ENCODE data around the gene GLB1L3.
"Not testable (repeated sequence)": the region's sequence is repeated elsewhere in the genome, so short reads cannot be mapped to it uniquely, and the experiment has no call there.

The GLB1L3 gene

DNA sequence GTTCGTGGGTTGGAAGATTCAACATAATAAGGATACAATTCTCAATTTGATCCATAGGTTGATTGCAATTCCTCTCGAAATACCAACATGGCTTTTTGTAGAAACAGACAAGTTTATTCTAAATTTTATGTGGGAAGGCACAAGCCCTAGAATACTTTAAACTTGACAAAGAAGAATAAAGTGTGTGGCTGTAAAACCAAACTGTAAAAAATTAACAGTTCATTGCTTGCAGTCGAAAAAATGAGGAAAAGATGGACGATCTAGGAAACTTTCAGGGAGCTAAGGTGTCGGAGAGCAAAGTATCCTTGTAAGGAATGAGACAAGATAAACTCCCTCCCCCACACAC is 1.0 kb upstream of the GLB1L3 start:
- no peak for DNase-seq (ENCODE audit: low spot score)

DNA sequence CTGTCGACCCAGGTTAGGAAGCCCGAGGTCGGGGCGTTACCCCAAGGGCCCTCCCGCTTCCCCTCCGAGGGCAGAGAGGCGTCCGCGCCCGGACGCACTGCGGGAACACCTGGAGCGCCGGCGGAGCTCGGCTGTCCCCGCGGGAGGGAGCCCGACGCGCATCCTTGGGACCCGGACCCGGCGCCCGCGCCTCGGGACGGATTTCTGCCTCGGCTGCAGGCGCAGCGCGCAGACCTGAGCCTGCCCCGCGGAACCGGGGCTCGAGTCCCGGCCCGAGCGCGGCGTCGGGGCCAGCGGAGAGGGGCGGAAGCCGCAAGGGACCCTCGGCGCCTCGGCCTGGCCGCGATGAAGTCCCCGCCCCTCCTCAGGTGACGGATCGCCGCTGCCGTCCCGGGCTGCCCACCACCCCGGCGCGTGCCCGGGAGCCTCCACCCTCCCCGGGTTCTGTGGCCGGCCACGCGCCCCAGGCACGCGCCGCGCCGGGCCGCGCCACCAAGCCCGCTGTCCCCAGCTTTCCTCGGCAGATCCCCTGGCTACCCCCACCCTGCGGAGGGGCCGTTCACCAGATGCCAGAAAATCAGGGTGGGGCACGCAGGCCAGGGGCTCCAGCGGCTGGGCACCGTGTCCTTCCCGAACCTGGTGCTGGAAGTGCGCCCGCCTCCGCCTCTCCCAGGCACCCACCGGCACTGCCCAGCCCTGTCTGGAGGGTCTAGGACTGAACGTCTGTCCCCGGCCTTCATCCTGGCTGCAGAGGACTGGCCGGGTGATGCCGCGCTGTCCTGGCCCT is 410 bp downstream of the GLB1L3 start:
- DNase-seq (ENCODE audit: low spot score): no peak

DNA sequence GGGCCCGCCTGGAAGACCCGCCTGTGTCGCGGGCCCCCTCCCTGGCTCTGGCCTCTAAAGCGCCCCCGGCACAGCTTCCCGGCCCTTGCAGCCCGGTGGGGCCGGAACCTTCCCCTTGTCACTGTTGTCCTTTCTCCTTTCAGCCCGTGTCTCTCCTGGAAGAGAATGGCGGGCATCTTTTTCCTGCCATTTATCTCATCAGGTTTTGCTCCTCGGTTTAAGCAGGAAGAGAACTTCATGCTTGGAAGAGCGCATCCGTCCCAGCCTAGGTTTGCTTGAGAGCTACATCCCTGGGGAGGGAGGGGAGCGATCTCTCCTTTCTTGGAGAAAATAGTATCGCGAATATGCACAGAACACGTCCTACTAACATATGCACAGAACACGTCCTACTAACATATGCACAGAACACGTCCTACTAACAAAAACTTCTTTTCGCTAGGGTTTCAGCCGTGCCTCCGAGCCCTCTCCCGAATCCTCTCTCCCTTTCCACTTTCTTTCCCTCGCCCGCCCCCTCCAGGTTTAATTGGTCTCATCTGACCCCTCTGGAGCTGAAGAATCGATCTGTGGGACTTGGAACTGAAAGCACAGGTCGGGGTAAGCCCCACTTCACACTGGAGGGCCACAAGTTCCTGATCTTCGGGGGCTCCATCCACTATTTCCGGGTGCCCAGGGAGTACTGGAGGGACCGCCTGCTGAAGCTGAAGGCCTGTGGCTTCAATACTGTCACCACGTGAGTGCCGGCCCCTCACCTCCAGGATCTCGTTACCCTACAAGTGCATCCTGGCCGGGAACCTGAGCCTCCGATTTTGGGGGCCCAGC is 1.2 kb downstream of the GLB1L3 start:
- no peak for DNase-seq (ENCODE audit: low spot score)

DNA sequence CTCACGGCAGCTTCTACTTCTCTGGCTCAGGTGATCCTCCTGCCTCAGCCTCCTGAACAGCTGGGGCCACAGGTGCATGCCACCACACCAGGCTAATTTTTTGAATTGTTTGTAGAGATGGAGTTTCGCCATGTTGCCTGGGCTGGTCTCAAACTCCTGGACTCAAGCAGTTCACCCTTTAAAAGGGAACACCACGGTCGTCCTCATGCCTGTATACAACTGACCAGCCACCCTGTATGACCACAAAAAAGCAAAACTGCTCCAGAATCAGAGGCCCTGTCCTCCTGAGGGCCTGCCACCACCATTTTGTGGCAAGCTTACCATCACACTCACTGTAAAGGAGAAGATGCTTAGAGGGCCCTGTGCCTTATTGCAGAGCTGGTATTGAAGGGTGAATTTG is 2.2 kb downstream of the GLB1L3 start:
- DNase-seq (ENCODE audit: low spot score): no peak

DNA sequence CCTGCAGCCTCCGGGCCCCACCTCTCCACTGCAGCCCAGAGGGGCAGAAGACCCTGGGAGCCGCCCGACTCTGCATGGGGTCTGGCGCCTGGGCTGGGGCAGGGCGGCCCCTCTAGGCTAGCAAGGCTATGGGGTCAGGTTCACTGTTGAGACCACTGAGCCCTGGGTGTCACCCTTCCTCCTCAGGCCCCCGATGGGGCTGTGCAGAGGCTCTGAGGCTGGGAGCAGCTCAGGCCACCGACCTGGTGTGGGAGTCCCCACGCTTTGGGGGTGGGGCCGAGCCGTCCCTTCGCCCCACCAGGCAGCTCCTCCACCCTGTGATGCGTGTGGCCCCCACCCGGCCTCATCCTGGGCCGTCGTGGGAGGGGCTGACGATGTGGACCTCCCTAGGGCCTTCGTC is 5.5 kb downstream of the GLB1L3 start:
- not testable (repeated sequence) for DNase-seq (ENCODE audit: low spot score)

DNA sequence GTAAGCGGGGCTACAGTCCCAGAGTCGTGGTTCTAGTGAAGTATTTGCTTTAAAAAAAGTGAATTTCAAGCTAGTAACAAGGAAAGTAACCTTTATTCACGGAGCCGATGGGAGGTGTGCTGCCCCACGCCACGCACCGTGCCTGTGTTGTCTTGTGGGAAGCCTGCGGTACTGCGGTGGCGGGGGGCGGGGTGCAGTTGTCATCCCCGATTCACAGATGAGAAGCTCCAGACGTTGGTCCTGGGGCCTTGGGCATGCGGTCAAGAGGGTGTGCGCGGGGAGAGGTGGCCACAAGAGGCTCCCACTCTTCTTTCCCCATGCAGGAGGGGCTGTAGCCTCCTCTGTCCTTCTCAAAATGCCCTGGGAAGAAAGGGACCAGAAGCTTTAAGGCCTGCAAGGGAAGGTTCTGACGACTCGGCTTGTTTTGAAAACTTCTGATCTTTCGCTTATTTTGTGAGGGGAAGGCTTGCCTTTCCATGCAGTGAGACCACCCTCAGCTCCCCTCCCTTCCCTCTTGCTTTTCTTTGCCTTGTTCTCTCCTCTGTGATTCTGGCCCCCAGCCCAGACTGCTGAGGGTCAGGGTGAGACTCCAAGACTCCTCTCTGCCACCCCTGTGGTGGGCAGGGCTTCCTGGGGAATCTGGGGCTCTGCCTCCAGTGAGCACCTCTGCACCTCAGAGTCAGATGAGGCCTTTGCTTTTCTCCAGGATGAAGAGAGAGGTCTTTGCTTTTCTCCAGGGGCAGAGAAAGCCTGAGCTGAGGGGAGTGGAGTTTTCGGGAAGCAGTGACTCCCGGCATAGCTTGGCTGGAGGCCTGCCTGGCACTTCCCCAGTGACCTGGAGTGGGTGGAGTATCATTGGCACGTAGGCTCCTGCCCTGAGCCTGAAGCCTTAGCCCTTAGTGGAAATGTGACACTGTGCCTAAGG is 6.2 kb downstream of the GLB1L3 start:
- no peak for DNase-seq (ENCODE audit: low spot score)

DNA sequence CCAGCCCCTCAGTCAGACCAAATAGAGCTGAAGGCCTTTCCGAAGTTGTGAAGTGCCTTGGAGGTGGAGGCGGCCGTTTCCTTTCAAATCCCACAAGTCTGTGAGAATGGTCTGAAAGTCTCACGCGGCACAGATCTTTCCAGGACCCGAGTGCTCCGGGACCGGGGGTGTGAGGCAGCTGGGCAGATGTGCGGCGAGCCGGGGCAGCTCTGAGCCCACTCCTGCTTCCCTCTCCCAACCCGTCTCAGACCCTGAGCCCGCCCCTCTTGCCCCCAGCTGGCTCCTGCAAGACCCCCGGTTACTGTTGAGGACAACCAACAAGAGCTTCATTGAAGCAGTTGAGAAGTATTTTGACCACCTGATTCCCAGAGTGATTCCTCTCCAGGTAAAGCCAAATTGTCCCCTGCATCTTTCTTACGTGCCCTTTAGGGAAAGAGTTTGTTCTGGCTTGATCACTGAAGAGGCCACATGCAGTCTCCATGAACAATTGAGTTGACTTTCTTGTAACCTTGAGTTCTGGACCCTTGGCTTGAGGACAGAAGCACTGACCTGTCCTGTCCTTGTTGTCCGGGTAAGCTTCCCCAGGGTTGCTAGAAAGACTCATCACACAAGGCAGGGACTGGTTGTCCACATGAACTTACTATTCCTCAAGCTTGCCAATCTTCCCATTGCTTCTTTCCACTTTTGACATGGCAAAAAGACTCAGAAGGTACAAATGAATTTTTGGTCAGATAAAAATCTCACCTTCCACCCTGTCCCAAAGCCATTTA is 7.5 kb downstream of the GLB1L3 start:
- DNase-seq (ENCODE audit: low spot score): no peak

DNA sequence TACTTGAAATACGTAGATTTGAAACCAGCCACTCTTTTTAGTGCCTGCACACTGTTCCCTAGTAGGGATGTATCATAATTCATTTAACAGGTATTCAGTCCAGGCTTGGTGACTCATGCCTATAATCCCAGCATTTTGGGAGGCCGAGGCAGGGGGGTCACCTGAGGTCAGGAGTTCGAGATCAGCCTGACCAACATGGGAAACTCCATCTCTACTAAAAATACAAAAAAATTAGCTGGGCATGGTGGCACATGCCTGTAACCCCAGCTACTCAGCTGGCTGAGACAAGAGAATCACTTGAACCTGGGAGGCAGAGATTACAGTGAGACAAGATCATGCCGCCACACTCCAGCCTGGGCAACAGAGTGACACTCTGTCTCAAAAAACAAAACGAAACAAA is 8.2 kb downstream of the GLB1L3 start:
- DNase-seq (ENCODE audit: low spot score): not testable (repeated sequence)

DNA sequence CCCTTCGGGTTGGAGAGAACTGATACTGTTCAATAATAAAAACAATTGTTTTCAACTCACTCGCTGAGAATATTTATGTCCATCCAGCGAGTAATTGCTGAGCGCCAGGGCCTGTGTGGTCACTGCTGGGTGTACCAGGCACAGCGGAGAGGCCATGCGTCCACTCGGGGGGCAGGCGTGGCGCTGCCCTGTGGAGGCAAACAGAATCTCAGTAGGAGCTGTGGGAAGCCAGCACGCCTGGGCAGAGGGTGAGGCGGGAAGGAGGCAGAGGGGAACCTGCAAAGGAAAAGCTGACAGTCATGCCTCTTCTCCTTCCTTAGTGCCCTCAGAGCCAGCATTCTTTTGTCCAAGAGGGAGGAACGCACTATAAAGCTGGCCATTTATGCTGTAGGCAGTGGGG is 11.4 kb downstream of the GLB1L3 start:
- DNase-seq (ENCODE audit: low spot score): no peak

DNA sequence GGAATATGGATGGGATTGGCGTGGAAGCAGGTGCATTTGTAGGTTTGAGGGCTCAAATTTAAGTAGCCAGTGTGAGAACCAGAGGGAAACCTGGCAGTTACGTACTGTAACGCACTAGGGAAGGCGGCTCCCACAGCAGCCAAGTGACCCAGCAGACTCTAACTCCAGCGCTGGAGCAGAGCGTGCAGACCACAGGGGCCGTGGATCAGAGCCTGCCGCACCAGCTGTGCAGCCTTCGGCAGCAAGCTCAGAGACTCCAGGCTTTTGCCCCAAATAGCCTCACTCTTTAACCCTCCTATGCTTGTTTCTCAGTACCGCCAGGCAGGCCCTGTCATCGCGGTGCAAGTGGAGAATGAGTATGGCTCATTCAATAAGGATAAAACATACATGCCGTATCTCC is 12.3 kb downstream of the GLB1L3 start:
- no peak for DNase-seq (ENCODE audit: low spot score)

DNA sequence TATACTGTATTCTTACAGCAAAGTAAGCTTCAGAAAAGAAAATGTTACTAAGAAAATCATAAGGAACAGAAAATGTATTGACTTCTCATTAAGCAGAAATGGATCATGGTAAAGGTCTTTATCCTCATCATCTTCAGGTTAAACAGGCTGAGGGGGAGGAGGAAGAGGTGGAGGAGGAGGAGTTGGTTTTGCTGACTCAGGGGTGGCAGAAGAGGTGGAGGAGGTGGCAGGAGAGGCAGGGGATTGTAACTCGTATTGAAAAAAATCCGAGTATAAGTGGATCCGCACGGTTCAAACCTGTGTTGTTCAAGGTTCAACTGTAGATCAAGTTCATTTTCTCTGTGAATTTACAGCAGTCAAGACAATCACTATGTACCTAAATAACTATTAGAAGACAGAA is 13.0 kb downstream of the GLB1L3 start:
- DNase-seq (ENCODE audit: low spot score): no peak

DNA sequence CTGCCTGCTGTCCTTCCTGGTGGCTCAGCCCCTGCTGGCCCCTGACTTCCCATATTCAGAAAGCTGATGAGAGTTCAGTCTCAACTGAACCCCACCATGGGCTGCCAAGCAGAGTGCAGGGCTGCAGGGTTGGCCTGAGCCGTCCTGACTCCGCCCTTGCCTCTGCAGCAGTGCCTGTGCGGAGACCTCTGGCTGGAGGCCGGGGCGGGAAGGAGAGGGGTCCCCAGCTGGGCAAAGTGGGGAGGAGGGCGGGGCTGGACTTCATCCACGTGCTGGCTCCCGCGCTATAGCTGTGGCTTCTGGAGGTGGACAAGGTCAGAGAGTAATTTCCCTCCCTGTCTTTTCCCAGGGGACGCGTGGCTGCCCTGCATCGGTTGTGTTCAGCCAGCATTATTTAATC is 13.6 kb downstream of the GLB1L3 start:
- DNase-seq (ENCODE audit: low spot score): no peak

DNA sequence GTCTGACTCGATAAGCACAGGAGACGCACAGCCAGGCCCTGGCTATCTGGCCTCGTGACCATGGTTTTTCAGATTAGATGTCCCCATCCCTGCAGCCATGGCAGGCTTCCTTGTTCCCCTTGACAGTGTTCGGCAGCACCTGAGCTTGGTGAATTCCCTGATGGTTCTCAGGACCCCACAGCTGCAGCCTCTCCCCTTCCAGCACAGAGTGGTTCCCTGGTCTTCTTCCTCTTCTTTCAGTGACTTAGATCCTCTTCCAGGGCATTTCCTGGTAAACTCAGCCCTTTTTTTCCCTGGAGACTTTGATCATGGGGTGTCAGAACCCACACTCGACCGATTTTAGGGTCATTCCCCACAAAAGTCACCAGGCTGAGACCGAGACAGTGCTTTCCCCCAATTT is 14.5 kb downstream of the GLB1L3 start:
- no peak for DNase-seq (ENCODE audit: low spot score)

DNA sequence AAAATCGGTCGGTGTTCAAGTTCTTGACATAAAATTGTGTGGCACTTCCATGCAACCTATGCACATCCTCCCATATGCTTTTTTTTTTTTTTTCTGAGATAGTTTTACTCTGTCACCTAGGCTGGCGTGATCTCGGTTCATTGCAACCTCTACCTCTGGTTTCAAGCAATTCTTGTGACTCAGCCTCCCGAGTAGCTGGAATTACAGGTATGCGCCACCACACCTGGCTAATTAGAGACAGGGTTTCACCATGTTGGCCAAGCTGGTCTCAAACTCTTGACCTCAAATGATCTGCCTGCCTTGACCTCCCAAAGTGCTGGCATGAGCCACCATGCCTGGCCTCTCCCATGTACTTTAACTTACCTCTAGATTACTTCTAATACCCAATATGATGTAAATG is 15.0 kb downstream of the GLB1L3 start:
- DNase-seq (ENCODE audit: low spot score): no peak

DNA sequence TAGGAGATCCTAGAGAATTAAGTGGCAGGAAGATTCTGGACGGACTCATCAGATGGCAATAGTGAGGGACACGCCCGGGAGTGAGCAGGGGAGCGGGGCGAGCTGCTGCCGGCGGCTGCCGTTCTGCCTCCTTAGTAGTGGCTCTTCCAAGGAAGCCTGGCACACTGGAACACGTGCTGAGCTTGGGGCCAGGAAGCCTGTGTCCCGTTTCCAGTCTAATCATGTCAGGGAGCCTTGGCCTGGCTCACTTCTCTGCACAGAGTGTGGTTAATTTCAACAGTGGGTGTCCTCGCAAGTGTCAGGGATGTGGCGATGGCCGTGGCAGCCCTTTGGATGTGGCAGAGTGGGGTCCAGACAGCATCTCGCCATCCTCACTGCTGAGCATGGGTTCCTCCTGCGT is 16.5 kb downstream of the GLB1L3 start:
- DNase-seq (ENCODE audit: low spot score): no peak

DNA sequence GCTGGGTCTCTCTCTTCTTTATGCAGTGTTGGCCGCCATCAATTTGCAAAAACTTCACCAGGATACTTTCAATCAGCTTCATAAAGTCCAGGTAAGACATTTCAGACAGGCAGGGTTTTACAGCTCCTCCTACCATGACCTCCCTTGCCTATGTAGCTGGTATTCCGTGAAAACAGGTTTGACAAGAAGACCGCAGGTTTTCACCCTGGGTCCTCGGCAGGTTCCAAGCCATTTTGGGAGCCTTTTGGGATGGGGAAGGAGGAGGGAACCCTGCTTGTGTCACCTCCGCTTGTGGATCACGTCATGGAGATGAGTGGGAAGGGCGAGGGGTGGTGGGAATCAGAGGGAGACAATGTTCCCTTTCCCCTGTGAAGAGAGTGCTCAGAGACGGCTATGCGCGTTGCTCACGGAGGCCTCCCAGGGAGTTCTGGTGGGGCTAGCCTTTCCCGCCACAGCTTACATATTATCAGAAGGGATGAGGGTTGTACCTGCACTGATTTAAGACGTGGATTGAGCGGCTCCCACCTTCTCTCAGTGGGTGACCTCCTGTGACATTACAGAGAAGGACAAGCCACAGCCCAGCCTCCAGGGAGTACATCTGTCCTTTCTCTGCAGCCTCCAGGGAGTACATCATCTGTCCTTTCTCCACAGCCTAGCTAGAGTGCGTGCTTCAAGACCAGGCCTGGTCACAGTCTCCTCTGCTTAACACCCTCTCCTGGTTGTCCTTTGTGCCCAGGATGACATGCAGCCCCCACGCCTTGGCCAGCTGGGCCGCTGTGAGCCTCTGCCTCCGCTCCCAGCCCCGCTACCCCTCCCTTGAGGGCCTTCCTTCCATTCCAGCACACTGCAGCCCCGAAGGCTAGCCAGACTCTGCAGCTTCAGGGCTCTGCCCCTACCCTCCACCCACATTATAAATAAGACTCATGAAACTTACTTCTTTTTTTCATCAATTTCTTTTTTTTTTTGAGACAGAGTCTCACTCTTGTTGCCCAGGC is 17.2 kb downstream of the GLB1L3 start:
- DNase-seq (ENCODE audit: low spot score): no peak

DNA sequence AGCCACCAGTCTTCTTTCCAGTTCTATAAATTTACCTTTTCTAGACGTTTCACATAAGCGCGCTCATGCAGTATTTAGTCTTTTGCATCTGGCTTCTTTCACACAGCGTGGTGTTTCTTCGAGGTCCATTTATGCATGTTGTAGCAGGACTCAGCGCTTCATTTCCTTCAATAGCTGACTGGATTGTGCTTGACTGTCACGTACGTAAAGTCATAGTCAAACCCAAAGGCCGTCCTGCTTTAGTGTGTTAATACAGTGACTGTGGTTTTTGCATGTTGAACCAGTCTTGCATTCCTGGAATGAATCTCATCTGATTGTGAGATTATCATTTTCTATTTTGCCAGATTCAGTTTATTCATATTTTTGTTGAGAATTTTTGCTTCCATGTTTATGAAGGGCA is 18.5 kb downstream of the GLB1L3 start:
- DNase-seq (ENCODE audit: low spot score): no peak

DNA sequence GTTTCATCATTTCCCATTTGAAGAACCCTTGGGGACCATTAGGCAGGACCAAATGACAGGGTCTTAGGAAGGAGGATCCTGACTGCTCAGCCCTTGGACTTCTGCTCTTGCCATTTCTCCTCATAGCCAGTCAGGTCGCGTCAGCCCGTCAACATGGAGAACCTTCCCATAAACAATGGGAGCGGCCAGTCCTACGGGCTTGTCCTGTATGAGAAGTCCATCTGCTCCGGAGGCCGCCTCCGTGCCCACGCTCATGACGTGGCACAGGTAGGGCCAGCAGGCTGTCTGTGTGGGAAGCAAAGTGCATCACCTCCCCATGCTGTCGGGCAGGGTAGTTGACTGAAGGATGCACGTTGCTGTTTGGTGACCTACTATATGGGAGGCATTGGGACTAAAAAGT is 36.0 kb downstream of the GLB1L3 start:
- DNase-seq (ENCODE audit: low spot score): no peak

DNA sequence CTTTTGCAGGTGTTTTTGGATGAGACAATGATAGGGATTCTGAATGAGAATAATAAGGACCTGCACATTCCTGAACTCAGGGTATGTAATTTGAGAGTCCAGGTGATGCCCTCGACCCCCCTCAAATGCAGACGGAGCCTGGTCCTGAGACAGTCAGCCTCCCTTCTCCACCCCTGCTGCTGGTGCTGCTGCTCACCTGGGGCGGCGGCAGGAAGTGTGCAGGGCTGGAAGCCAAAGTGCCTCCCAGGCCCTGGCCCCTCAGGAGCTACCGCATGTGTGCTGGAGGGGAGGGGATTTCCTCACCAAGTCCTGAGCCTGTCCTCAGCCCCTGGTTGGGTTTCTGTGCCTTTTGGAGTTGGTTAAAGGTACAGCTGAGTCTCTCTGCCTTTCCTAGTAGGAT is 36.6 kb downstream of the GLB1L3 start:
- no peak for DNase-seq (ENCODE audit: low spot score)

DNA sequence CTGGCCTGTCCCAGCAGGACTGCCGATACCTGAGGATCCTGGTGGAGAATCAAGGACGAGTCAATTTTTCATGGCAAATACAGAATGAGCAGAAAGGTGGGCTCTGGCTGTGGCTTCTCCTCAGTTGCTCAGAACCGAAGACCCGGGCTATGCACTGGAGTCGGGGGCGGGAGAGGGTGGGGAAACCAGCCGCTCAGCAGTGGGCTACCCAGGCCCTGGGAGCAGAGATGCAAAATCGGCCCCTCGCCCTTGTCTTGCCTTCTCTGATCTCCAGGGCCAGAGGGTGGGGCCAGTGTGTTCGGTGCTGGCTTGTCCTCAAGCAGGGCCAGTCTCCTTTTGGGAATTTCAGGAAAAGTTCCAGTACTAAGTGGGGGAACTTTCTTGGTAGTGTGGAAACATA is 37.2 kb downstream of the GLB1L3 start:
- no peak for DNase-seq (ENCODE audit: low spot score)

Data from hematopoietic multipotent progenitor cell treated with erythropoietin and hydrocortisone succinate and interleukin-3 and kit ligand, for 17 days (in vitro differentiated cells).